ENCODE data around the gene CHRM5. TPM values are rescaled to one million over a fixed set of nuclear protein-coding genes. Genes with fewer than 3 reads are reported as not detected.
"Not testable (repeated sequence)": the region's sequence is repeated elsewhere in the genome, so short reads cannot be mapped to it uniquely, and the experiment has no call there.

The CHRM5 gene
- total RNA-seq, 2 experiments from 2014 or later: not detected

DNA sequence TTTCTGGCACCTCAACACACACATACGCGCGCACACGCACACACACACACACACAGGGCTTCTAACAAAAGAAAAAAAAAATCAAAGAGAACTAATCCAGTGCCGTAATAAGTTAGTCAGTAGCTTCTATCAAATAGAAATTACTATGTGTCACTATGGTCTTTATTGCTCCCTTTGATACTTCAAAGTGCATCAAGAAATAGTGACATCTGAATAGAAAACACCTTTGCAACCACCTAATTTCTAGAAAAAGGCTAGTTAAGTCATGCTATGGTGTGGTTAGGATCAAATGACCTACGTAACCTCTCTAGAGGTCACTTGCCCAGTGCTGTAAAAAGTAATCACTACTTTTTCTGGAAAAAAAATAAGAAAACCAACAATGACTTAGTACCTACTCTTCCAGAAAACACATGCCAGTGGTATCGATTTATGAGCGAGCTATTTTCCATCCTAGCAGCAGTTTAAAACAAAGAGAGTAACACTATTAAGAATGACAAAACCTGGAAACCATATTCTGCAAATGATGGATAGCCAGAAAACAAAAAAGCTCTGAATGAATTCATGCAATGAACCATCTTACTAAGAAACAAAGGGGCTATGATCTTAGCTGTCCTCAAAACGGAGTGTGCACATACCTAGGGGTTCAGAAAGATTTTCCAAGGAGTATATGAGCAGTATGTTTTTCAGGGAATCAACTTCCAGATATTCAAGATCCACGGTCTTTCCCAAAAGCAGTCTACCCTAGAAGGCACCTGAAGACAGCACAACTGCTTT is 63.9 kb downstream of the CHRM5 start:
- CTCF ChIA-PET: no interaction called here
- H3K9me3 Mint-ChIP-seq: peaks cover 5% of the 10 kb centered on the region
- H3K27ac Mint-ChIP-seq: no peak overlapping the region
- H3K27me3 Mint-ChIP-seq: no peaks in the 10 kb centered on the region
- peaks cover 9% of the 10 kb centered on the region for H3K4me1 Mint-ChIP-seq
- no peak for DNase-seq
- POLR2A ChIA-PET: interaction anchor here (0.8 kb wide), 1 partner anchor 15 kb away, joined by 3 read pairs; no protein-coding TSS in a partner anchor
- H3K4me3 Mint-ChIP-seq: no peak overlapping the region
- no peaks in the 10 kb centered on the region for H3K36me3 Mint-ChIP-seq (ENCODE audit: low read depth)

- ChIA-PET POLR2A (interaction anchor here (1.0 to 2.3 kb wide), 10 partner anchors 10 to 545 kb away, joined by 3 to 20 read pairs (median 6); partner anchors contain the start of genes EMC7, GOLGA8B, KATNBL1 and LPCAT4), CTCF (interaction anchor here (1.1 kb wide), 1 partner anchor 172 kb away, joined by 3 read pairs; the partner anchor contains the start of gene KATNBL1)
- peak; percentile 74 for DNase-seq
- Mint-ChIP-seq H3K9me3 (no peaks in the 10 kb centered on the region), H3K27ac (peak overlapping the region; percentile 73), H3K27me3 (no peaks in the 10 kb centered on the region), H3K36me3 (ENCODE audit: low read depth) (no peaks in the 10 kb centered on the region), H3K4me3 (peak overlapping the region; percentile 86), H3K4me1 (peaks cover 24% of the 10 kb centered on the region)
These were observed 70.0 kb downstream of the CHRM5 start for GRCh38 chr15:34038023-34038870.

- peaks cover 29% of the 10 kb centered on the region for H3K4me1 Mint-ChIP-seq
- ChIA-PET POLR2A (interaction anchor here (0.6 to 2.3 kb wide), 14 partner anchors 9 to 954 kb away, joined by 3 to 20 read pairs (median 4); partner anchors contain the start of genes EMC7, GOLGA8B, KATNBL1 and LPCAT4), CTCF (interaction anchor here (1.3 to 2.0 kb wide), 2 partner anchors 22 to 171 kb away, joined by 4 to 5 read pairs; partner anchors contain the start of gene KATNBL1)
- H3K4me3 Mint-ChIP-seq: peak within 1 kb of the TSS; percentile 86
- peak; percentile 68 for DNase-seq
- no peaks in the 10 kb centered on the region for H3K27me3 Mint-ChIP-seq
- H3K9me3 Mint-ChIP-seq: no peaks in the 10 kb centered on the region
- peak within 1 kb of the TSS; percentile 87 for H3K27ac Mint-ChIP-seq
- no peaks in the 10 kb centered on the region for H3K36me3 Mint-ChIP-seq (ENCODE audit: low read depth)
These were observed 70.8 kb downstream of the CHRM5 start, which contains the start of gene AVEN for GRCh38 chr15:34038871-34039789. AVEN (minus strand) TSS chr15:34039204; CDS start chr15:34039046, 158 bp downstream.

- peak overlapping the region; percentile 77 for H3K4me3 Mint-ChIP-seq
- H3K27ac Mint-ChIP-seq: peak overlapping the region; percentile 87
- peaks cover 29% of the 10 kb centered on the region for H3K4me1 Mint-ChIP-seq
- ChIA-PET CTCF (interaction anchor here (1.3 to 2.0 kb wide), 2 partner anchors 21 to 170 kb away, joined by 4 to 5 read pairs; partner anchors contain the start of gene KATNBL1), POLR2A (interaction anchor here (0.6 to 2.3 kb wide), 8 partner anchors 9 to 544 kb away, joined by 3 to 20 read pairs (median 6); partner anchors contain the start of genes EMC7, GOLGA8B, KATNBL1 and NOP10)
- no peaks in the 10 kb centered on the region for H3K9me3 Mint-ChIP-seq
- H3K36me3 Mint-ChIP-seq (ENCODE audit: low read depth): no peaks in the 10 kb centered on the region
- no peaks in the 10 kb centered on the region for H3K27me3 Mint-ChIP-seq
- DNase-seq: no peak
These were observed 71.5 kb downstream of the CHRM5 start for GRCh38 chr15:34039790-34040113.

DNA sequence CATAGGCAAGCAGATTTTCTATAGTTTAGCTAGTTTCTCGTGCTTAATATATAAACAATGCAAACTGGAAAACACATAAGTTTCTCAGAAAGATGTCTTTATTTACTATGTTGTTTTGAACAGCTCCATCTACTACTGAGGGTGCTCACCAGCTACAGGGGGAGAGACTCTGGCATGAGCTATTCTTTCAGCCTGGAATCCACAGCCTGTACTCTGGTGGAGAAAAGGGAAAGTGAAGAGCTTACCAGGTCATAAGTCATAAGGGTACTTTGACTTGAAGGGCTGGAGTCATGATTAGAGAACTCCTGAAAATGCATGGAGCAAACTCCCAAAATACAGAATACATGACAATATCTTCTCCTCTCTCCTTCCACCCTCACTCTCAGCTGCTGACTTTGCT is 75.1 kb downstream of the CHRM5 start:
- Mint-ChIP-seq H3K27me3 (no peaks in the 10 kb centered on the region), H3K36me3 (ENCODE audit: low read depth) (no peaks in the 10 kb centered on the region), H3K4me3 (no peak overlapping the region), H3K27ac (no peak overlapping the region), H3K9me3 (no peaks in the 10 kb centered on the region), H3K4me1 (peaks cover 17% of the 10 kb centered on the region)
- CTCF ChIA-PET: interaction anchor here (1.2 kb wide), 1 partner anchor 539 kb away, joined by 3 read pairs; no protein-coding TSS in a partner anchor
- POLR2A ChIA-PET: interaction anchor here (1.1 kb wide), 1 partner anchor 167 kb away, joined by 3 read pairs; the partner anchor contains the start of gene KATNBL1
- DNase-seq: no peak

DNA sequence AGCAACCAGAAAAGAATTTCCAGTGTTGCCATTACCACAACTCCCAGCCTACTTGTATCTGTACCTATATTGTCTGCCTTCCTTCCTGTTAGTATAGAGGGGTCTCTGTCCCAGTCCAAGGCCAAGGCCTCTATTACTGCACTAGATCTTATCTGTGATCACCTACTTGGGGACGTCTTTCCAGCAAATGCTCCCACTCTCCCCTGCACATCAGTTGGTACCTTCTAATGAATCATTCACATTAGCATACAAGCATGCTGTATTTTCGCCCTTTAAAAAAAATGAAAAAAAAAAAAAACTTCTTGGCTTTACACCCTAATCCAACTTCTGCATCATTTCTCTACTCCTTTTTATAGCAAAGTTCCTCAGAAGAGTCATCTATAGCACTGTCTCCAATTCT is 75.5 kb downstream of the CHRM5 start:
- peaks cover 2% of the 10 kb centered on the region for H3K36me3 Mint-ChIP-seq (ENCODE audit: low read depth)
- POLR2A ChIA-PET: interaction anchor here (1.1 kb wide), 1 partner anchor 166 kb away, joined by 3 read pairs; the partner anchor contains the start of gene KATNBL1
- H3K27me3 Mint-ChIP-seq: peaks cover 1% of the 10 kb centered on the region
- H3K4me3 Mint-ChIP-seq: no peak overlapping the region
- no peak overlapping the region for H3K27ac Mint-ChIP-seq
- H3K9me3 Mint-ChIP-seq: no peaks in the 10 kb centered on the region
- DNase-seq: no peak
- CTCF ChIA-PET: interaction anchor here (1.2 kb wide), 1 partner anchor 538 kb away, joined by 3 read pairs; no protein-coding TSS in a partner anchor
- peaks cover 17% of the 10 kb centered on the region for H3K4me1 Mint-ChIP-seq

DNA sequence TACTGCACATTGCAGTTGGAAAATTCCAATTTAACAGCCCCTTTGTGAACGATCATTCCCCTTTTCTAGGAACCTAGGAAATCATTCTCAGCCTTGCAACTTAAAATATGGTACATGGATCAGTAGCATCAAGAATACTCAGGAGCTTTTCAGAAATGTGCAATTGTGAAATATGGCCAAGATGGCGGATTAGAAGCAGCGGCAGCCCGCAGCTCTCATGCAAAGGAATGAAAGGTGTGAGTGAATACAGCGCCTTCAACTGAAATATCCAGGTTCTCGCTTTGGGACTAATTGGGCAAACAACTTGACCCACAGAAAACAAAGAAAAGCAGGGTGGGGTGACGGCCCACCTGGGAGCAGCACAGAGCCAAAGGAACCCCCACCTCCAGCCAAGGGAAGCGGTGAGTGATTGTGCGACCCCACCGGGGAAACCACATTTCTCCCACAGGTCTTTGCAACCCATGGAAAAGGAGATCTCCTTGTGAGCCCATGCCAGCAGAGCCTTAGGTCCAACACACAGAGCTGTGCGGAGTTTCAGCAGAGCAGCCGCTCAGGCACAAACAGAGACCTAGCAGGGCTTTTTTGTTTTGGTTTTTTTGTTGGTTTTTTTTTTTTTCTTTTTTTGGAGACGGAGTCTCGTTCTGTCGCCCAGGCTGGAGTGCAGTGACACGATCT is 78.3 kb downstream of the CHRM5 start:
- Mint-ChIP-seq H3K4me3 (no peak overlapping the region), H3K27me3 (peaks cover 11% of the 10 kb centered on the region), H3K36me3 (ENCODE audit: low read depth) (peaks cover 20% of the 10 kb centered on the region), H3K27ac (no peak overlapping the region), H3K4me1 (peaks cover 5% of the 10 kb centered on the region), H3K9me3 (peaks cover 22% of the 10 kb centered on the region)
- ChIA-PET CTCF (no interaction called here), POLR2A (no interaction called here)
- no peak for DNase-seq

GRCh38 chr15:34047893-34048775 is 79.8 kb downstream of the CHRM5 start:
- Mint-ChIP-seq H3K27me3 (peaks cover 14% of the 10 kb centered on the region), H3K36me3 (ENCODE audit: low read depth) (peaks cover 24% of the 10 kb centered on the region), H3K4me3 (no peak overlapping the region), H3K9me3 (peaks cover 29% of the 10 kb centered on the region), H3K4me1 (peaks cover 5% of the 10 kb centered on the region), H3K27ac (no peak overlapping the region)
- ChIA-PET POLR2A (interaction anchor here (1.9 kb wide), 1 partner anchor 9 kb away, joined by 5 read pairs; the partner anchor contains the start of gene AVEN), CTCF (no interaction called here)
- no peak for DNase-seq

DNA sequence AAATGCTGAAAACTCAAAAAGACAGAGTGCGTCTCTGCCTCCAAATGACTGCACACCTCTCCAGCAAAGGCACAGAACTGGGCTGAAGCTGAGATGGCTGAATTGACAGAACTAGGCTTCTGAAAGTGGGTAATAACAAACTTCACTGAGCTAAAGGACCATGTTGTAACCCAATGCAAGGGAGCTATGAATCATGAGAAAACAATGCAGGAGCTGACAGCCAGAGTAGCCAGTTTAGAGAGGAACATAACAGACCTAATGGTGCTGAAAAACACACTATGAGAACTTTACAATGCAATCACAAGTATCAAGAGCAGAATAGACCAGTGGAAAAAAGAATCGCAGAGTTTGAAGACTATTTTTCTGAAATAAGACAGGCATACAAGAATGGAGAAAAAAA is 80.8 kb downstream of the CHRM5 start:
- H3K36me3 Mint-ChIP-seq (ENCODE audit: low read depth): peaks cover 24% of the 10 kb centered on the region
- no peak overlapping the region for H3K4me3 Mint-ChIP-seq
- no peak for DNase-seq
- H3K9me3 Mint-ChIP-seq: peaks cover 29% of the 10 kb centered on the region
- POLR2A ChIA-PET: interaction anchor here (1.9 kb wide), 1 partner anchor 10 kb away, joined by 5 read pairs; the partner anchor contains the start of gene AVEN
- H3K4me1 Mint-ChIP-seq: peaks cover under 1% of the 10 kb centered on the region
- CTCF ChIA-PET: no interaction called here
- H3K27ac Mint-ChIP-seq: no peak overlapping the region
- peaks cover 14% of the 10 kb centered on the region for H3K27me3 Mint-ChIP-seq

- H3K27ac Mint-ChIP-seq, CTCF ChIA-PET, DNase-seq, H3K4me3 Mint-ChIP-seq, H3K4me1 Mint-ChIP-seq: not testable (repeated sequence)
- POLR2A ChIA-PET: interaction anchor here (0.6 kb wide), 1 partner anchor 138 kb away, joined by 3 read pairs; no protein-coding TSS in a partner anchor
- peaks cover 14% of the 10 kb centered on the region for H3K27me3 Mint-ChIP-seq
- H3K36me3 Mint-ChIP-seq (ENCODE audit: low read depth): peaks cover 24% of the 10 kb centered on the region
- peaks cover 29% of the 10 kb centered on the region for H3K9me3 Mint-ChIP-seq
These were observed 82.1 kb downstream of the CHRM5 start for GRCh38 chr15:34050385-34050784.
